A673 (cell line): ENCODE data around the gene COPS9.

Experiments
- EZH2 ChIP-seq: fragments of 200-600 bp; sonication (generic); IDR thresholded peaks from 2 replicates; pipeline ENCODE4 v1.6.1; 2017; ENCODE audit warnings: borderline replicate concordance, low read depth, mild to moderate bottlenecking, mixed read lengths, antibody characterized with exemption, low read length; ENCODE audit not compliant: poor library complexity, severe bottlenecking
- TF ChIP-seq, protein P1 (sequence below): fragments of 300-800, 200-600 bp; sonication (generic); conservative IDR thresholded peaks from 2 replicates; pipeline ENCODE4 v1.5.1; 2017; ENCODE audit warnings: low read depth, mild to moderate bottlenecking, antibody characterized with exemption, low read length, moderate library complexity, mixed read lengths

DNA sequence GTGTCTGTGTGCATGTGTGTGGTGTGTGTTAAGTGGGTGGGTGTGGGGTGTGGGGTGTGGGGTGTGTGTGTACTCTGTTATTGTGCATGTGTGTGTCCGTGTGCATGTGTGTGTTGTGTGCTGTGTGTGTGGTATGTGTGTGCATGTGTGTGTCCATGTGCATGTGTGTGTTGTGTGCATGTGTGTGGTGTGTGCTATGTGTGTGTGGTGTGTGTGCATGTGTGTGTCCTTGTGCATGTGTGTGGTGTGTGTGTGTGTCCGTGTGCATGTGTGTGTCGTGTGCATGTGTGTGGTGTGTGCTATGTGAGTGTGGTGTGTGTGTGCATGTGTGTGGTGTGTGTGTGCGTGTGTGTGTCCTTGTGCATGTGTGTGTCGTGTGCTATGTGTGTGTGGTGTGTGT is 11.3 kb upstream of the COPS9 start:
- TF ChIP-seq, protein P1, sequence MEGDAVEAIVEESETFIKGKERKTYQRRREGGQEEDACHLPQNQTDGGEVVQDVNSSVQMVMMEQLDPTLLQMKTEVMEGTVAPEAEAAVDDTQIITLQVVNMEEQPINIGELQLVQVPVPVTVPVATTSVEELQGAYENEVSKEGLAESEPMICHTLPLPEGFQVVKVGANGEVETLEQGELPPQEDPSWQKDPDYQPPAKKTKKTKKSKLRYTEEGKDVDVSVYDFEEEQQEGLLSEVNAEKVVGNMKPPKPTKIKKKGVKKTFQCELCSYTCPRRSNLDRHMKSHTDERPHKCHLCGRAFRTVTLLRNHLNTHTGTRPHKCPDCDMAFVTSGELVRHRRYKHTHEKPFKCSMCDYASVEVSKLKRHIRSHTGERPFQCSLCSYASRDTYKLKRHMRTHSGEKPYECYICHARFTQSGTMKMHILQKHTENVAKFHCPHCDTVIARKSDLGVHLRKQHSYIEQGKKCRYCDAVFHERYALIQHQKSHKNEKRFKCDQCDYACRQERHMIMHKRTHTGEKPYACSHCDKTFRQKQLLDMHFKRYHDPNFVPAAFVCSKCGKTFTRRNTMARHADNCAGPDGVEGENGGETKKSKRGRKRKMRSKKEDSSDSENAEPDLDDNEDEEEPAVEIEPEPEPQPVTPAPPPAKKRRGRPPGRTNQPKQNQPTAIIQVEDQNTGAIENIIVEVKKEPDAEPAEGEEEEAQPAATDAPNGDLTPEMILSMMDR, result no peak
- no peak for TF ChIP-seq EZH2
